GM18526 (cell line): ENCODE results near the gene UBE2J1.

Experiments
- POLR2A ChIP-seq: IDR thresholded peaks from 3 replicates; pipeline ENCODE4 v1.6.1; 2011; ENCODE audit not compliant: insufficient read length; ENCODE audit errors: extremely low read depth

UBE2J1 gene

DNA sequence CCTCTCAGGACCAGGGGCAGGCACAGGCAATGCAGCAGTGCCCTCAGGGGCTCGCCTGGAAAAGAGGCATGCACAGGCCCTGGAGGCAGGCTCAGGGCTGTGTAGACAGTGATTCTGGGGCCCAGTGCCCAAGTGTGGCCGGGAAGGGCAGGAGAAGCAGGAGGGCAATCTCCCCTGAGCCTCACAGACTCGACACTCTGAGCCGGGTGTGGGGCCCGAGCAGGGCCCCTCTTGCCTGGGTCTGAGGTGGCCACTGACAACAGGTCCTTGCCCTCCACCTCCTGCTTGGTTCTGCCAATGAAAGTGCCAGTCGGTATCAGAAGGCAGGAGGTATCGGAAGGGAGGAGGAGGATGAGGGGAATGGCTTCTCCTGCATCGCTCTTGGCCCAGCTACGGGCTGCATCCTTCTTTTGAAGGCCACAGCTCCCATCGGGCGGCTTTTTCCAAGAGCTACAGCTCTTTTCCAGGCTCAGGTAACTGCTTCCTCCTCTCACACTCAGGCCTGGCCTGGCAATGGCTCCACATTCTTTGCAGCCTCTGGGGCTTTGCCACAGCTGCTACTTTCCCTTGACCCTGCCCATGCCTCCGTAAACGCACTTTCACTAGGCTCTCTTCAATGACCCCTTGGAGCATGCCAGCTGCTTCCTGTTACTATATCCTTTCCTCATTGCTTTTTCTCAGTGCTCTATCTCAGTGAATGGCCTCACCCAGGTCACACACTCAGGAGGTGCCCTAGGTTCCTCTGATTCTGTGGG is 61.9 kb downstream of the UBE2J1 start:
- TF ChIP-seq POLR2A: no peak

DNA sequence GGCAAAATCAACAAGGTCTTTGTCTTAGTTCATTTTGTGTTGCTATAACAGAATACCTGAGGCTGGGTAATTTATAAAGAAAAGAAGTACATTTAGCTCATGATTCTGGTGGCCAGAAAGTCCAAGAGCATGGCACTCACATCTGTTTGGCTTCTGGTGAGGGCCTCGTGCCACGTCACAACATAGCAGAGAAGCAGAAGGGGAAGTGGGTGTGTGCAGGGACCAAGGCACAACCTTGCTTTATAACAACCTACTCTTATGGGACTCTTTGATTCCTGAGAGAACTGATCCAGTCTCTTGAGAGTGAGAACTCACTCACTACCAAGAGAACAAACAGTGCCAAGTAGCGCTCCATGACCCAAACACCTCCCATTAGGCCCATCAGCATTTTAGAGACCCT is 62.8 kb downstream of the UBE2J1 start:
- TF ChIP-seq POLR2A: no peak

DNA sequence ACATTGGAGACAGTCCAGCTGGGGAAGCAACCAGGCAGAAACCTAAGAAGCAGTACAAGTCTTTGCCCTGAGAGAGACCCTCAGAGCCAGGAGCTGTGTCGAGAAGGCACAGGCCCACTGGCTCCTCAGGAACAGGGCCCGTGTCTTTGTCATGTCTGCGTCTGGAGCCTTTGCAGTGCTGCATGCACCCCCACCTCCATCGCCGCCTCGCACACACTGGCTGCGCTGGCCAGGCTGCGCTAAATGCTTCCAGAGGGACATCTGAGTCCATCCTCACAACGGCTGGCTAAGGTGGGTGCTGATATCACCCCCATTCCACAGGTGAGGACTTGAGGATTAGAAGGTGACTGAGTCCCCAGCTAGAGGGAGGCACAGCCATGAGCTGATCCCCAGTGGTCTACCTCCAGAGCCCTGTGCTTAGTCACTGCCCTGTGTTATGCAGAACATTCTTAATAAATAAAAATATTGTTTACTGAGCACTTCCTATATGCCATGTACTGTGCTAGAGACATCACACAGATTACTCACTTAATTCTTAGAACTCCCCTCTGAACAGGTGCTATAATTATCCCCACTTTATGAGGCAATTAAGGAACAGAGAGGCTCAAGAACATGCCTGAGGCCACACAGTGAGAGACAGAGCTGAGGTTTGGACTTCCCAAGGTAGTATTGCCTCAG is 65.0 kb downstream of the UBE2J1 start:
- no peak for TF ChIP-seq POLR2A

DNA sequence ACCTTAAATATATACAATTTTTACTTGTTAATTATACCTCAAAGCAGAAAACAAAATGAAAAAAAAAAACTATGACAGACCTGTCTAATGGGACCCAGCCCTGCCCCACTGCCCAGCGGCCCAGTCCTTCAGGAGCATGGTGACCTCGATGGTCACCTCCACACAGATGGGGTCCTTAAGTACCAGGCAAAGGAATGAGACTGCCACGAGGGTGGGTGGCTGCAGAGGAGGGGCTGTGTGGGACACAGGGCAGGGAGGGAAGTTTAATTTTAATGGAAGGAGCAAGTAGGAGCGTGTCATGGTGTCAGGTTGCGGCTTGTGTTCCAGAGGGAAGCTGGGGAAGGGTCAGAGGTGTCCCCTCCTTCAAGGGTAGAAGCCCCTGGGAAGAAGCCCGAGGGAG is 66.0 kb downstream of the UBE2J1 start:
- TF ChIP-seq POLR2A: no peak

DNA sequence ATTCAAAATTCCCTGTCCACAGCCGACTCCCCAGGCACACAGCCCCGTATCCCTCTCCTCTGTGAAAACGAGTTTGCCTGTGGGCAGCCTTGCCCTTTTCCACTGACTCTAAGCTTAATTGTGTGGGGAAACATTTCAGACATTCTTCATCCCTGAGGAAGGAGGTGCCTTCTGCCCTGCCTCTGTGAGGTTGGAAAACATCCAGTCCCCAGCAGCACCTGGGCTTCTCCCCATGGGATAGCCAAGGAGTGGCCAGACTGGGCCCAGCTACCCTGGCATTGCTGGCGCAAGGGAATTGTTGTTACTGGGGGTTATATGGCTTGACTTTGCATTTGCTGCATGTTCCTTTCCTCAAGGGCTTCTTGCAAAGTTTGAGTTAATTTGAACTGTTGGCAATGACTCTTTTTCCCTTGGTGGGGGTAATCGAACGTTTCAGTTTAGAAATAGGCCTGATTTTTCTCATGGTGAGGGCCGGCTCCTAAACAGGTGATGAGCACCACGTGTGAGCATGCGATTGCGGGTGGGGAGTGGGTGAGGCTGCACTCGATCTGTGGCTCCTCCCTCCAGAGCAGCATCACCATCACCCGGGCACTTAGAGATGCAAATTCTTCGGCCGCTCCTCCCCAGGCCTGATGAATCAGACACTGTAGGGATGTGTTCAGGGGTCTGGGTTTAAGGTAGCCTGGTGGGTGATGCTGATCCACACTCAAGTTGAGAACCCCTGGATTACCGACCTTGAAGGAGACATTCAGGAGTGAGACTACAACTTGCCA is 67.4 kb downstream of the UBE2J1 start:
- TF ChIP-seq POLR2A: no peak

DNA sequence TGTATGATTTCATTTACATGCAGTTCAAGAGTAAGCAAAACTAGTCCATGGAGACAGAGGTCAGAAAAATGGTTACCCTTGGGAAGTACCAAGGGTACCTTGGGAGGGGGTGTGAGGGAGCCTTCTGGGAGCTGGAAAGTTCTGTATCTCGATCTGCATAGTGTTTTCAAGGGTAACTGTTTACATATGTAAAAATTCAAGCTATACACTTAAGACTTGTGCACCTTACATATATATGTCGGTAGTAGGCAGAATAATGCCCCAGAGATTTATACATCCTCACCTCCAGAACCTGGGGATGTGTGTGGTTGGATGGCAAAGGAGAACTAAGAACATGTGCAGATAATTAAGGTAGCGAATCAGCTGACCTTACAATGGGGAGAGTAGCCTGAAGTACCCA is 68.4 kb downstream of the UBE2J1 start:
- no peak for TF ChIP-seq POLR2A

- no peak for TF ChIP-seq POLR2A
These were observed 69.8 kb downstream of the UBE2J1 start for GRCh38 chr6:89282749-89283148.

- no peak for TF ChIP-seq POLR2A
These were observed 70.7 kb downstream of the UBE2J1 start for GRCh38 chr6:89281779-89282246.

DNA sequence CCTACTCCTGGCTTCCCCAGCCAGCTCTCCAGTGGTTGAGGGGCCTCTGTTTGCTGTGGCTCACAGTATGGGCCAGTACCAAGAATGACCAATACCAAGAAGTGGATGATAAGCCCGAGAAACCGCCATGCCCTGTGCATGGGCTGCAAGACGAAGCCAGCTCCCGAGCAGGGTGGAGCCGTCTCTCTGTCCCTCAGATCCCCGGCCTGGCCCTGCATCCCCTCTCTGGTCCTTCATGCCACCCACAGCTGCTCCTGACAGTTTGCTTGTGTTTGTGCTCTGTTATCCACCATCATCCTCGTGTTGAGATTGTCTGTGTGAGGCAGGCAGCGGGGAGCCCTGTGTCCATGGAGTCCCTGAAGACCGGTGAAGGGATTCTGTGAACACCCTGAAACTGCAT is 73.6 kb downstream of the UBE2J1 start:
- no peak for TF ChIP-seq POLR2A
